Thoracic aorta (tissue), 2 donors: Measurements from ENCODE around the gene FADD. TPM values are rescaled to one million over a fixed set of nuclear protein-coding genes. Genes with fewer than 3 reads are reported as not detected.

Source experiments
- ATAC-seq: fragments of 150-250 bp; one replicate; pipeline ENCODE4 v1.8.0; 2017; ENCODE audit warnings: low read depth; ENCODE audit not compliant: insufficient number of reproducible peaks, low FRiP score
- DNase-seq: peaks from one replicate; pipeline ENCODE4 v3.0.0-alpha.2; 2020; ENCODE audit warnings: low spot score
- H3K27ac ChIP-seq, 2 donors: fragments of 200-600 bp; sonication (generic); 1 replicate in 1 of 2; 2 replicates in 1 of 2; pipeline ENCODE4 v1.5.1; 2016; ENCODE audit warnings: mild to moderate bottlenecking in 2 of 2, moderate library complexity in 2 of 2
- H3K27me3 ChIP-seq: fragments of 200-600 bp; sonication (generic); replicated peaks from 2 replicates; pipeline ENCODE4 v1.6.0; 2016; ENCODE audit warnings: mild to moderate bottlenecking; ENCODE audit not compliant: insufficient read depth
- H3K36me3 ChIP-seq: fragments of 200-600 bp; sonication (generic); one replicate; pipeline ENCODE4 v1.5.1; 2016
- H3K4me1 ChIP-seq, 2 donors: fragments of 200-600 bp; sonication (generic); 1 replicate in 1 of 2; 2 replicates in 1 of 2; pipeline versions ENCODE4 v1.5.1 to v1.6.0; 2016; ENCODE audit warnings: low read depth in 2 of 2, mild to moderate bottlenecking in 1 of 2; ENCODE audit not compliant: control insufficient read depth in 1 of 2
- H3K4me3 ChIP-seq: fragments of 200-600 bp; sonication (generic); 2 replicates; pipeline ENCODE4 v1.5.1; 2016; ENCODE audit warnings: mild to moderate bottlenecking
- H3K9me3 ChIP-seq: fragments of 200-600 bp; sonication (generic); 2 replicates; pipeline ENCODE4 v1.5.1; 2016
- total RNA-seq, 2 donors: library from RNA; depleted of rRNA; stranded (reverse); fragments of >200 nt; gene quantifications; one replicate each; pipeline versions ENCODE4 v1.1.0 to v1.2.3, GENCODE V29; 2016
- TF ChIP-seq, protein P1 (sequence below): fragments of 200-600 bp; sonication (generic); IDR thresholded peaks from one replicate; pipeline ENCODE4 v1.5.1; 2019; ENCODE audit warnings: antibody characterized with exemption

The FADD gene
- total RNA-seq, 2 donors from 2014 or later, result 19.5 to 23.2 TPM

DNA sequence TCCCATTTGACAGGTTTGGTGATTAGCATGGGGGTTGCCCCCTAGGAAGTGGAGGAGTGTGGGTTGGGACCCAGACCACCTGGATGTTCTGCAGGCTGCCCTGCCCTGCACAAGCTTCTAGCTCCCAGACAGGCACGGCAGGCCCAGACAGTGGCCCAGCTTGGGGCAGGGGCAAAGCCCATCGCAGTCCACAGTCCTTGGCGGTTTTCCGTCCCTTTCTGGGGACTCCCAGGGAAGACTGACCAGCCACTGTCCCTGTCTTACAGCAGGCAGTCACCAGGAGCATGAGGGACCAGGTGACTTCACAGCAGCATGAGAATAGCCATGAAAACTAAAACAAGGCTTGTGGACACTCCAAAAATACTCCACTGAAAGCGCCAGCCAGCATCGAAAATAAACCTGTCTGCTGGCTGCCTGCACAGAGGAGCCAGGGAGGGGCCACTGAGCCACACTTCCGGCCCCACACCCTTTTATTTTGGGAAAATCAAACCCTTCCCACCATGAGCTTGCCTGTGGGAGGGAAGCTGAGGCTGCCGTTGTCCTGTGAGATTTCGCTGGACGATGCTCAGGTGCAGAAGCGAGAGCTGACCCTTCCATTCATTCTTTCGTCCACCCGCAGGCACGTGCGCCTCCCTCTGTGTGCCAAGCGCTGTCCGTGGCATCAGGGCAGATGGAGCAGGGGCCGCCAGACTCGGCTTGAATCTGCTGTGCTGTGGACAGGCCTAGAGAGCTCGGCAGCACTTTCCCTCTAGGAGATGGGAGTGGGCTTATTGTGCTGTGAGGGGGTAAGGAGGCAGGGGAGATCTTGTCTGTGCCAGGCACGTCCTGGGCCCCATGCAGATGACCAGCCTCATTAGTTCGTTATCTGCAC, 28.0 kb downstream of the FADD start:
- TF ChIP-seq, protein P1, sequence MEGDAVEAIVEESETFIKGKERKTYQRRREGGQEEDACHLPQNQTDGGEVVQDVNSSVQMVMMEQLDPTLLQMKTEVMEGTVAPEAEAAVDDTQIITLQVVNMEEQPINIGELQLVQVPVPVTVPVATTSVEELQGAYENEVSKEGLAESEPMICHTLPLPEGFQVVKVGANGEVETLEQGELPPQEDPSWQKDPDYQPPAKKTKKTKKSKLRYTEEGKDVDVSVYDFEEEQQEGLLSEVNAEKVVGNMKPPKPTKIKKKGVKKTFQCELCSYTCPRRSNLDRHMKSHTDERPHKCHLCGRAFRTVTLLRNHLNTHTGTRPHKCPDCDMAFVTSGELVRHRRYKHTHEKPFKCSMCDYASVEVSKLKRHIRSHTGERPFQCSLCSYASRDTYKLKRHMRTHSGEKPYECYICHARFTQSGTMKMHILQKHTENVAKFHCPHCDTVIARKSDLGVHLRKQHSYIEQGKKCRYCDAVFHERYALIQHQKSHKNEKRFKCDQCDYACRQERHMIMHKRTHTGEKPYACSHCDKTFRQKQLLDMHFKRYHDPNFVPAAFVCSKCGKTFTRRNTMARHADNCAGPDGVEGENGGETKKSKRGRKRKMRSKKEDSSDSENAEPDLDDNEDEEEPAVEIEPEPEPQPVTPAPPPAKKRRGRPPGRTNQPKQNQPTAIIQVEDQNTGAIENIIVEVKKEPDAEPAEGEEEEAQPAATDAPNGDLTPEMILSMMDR, result no peak
- H3K4me1 ChIP-seq, result peaks cover 6 to 12% of the 10 kb centered on the region in 2 donors
- H3K36me3 ChIP-seq, result no peaks in the 10 kb centered on the region
- peaks cover 3% of the 10 kb centered on the region for H3K9me3 ChIP-seq
- DNase-seq, result no peak
- H3K27ac ChIP-seq, result peak overlapping the region in 1 of 2 donors; percentile 48
- no peak for ATAC-seq
- no peaks in the 10 kb centered on the region for H3K27me3 ChIP-seq
- H3K4me3 ChIP-seq, result peak overlapping the region; percentile 28

DNA sequence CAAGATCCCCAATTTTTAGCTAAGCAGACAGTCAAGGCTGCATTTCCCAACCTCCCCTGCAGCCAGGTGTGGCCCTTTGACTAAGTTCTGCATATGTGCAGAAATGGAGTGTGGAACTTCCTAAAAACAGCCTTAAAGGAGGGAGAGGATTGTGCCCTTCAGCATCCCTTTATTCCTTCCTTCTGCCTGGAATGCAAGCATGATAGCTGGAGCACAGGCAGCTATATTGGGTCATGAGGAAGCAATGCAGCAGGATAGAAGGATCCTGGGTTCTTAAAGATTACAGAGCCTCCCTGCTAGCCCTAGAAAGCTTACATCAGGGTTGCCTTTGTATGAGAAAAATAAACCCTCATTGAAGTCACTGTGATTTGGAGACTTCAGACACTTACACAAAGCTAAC, 29.9 kb downstream of the FADD start:
- H3K9me3 ChIP-seq, result peaks cover 3% of the 10 kb centered on the region
- peaks cover 6 to 12% of the 10 kb centered on the region in 2 donors for H3K4me1 ChIP-seq
- no peaks in the 10 kb centered on the region for H3K27me3 ChIP-seq
- H3K4me3 ChIP-seq, result no peak overlapping the region
- TF ChIP-seq, protein P1, result no peak
- ATAC-seq, result no peak
- no peak overlapping the region for H3K27ac ChIP-seq
- no peaks in the 10 kb centered on the region for H3K36me3 ChIP-seq
- no peak for DNase-seq

DNA sequence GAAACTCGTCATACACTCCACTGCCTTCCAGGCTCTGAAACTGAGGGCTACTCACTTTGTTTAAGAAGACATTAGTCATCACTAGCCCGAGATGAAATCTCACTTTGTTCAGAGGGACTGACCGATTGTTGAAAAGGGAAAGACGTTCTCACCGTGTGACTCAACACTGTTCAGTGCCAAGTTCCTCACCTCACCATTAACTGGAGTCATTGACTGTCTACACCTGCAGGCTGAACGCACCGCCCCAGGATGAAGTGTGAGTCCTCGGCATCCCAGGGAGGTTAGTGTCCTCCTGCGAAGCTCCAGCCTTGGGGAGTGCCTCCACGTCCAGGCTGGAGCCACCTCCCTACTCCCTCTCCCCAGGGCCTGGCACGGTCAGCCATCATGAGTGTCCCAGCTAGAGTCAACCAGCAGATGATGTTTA, 30.4 kb downstream of the FADD start:
- DNase-seq (no peak), ATAC-seq (no peak)
- Histone ChIP-seq H3K9me3 (peaks cover 3% of the 10 kb centered on the region), H3K27ac (no peak overlapping the region), H3K27me3 (no peaks in the 10 kb centered on the region), H3K4me1 (peaks cover 6 to 12% of the 10 kb centered on the region in 2 donors), H3K36me3 (no peaks in the 10 kb centered on the region), H3K4me3 (no peak overlapping the region)
- TF ChIP-seq, protein P1, result no peak

DNA sequence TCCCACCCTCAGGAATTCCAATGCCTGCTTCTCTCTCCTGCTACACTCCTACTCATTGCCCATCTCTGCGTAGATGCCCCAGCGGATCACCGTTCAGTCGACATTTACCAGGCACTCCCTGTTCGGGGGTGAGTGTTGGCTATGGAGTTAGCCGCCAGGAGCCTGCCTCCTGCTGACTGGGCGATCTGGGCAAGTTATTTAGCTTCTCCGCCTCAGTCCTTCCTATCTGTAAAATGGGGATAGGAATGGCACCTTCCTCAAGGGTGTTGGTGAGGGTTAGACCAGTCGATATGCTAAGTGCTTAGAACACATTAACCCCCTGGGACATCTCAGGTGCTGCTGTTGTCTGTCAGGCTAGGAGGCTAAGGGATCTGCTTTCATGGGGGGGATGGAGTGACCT, 30.9 kb downstream of the FADD start:
- TF ChIP-seq, protein P1, result no peak
- ATAC-seq, result no peak

DNA sequence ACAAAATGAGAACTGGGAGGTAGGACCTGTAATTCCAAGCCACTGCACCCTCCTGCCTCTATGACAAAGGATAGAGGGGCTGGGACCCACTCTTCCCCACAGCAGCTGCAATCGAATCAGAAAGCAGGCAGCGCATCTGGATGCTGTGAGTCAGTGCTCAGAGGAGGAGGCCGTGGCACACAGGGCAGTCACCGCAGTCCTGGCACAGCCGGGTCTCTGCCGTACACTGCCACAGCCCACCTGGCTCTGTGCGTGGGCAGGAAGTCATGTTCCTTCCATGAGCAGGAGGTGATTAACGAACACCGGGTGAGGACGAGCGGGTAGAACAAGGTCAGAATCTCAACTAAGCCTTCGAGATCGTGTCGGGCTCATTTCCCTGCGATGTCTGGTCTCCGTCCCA, 37.2 kb downstream of the FADD start:
- ATAC-seq, result no peak
- TF ChIP-seq, protein P1, result no peak
- Histone ChIP-seq H3K4me3 (no peak overlapping the region), H3K27ac (no peak overlapping the region), H3K9me3 (no peaks in the 10 kb centered on the region), H3K4me1 (no peaks in the 10 kb centered on the region), H3K36me3 (no peaks in the 10 kb centered on the region), H3K27me3 (no peaks in the 10 kb centered on the region)
- no peak for DNase-seq

More for the DNA sequence above, 30.9 kb downstream of the FADD start:
- Histone ChIP-seq H3K36me3 (no peaks in the 10 kb centered on the region), H3K27ac (no peak overlapping the region), H3K27me3 (no peaks in the 10 kb centered on the region), H3K9me3 (peaks cover 3% of the 10 kb centered on the region), H3K4me3 (no peak overlapping the region), H3K4me1 (peaks cover 6 to 12% of the 10 kb centered on the region in 2 donors)
- DNase-seq, result no peak
